AG04449 (cell line): ENCODE data around the gene PPIC.

ENCODE experiments used
- CTCF ChIA-PET: fragments of 350-600 bp; formaldehyde crosslinking; extraction: SDS; loops from one replicate; lab custom pipeline; 2021; ENCODE audit warnings: antibody characterized with exemption; lab: Yijun Ruan, JAX
- POLR2A ChIA-PET: fragments of 400-600, 350-600 bp; formaldehyde crosslinking; extraction: SDS; loops from one replicate; lab custom pipeline; 2020; ENCODE audit warnings: antibody characterized with exemption, inconsistent platforms; lab: Yijun Ruan, JAX
- DNase-seq: peaks from one replicate; pipeline ENCODE4 v3.0.0-alpha.2; 2010; ENCODE audit warnings: low read depth, low spot score
- H3K4me3 ChIP-seq: 2 replicates; pipeline ENCODE4 v1.5.1; 2011; ENCODE audit warnings: low read depth, mild to moderate bottlenecking, control low read depth, low read length
- CTCF ChIP-seq: IDR thresholded peaks from one replicate; pipeline ENCODE4 v1.5.1; 2011; ENCODE audit warnings: mild to moderate bottlenecking, moderate library complexity, low read length, control low read depth, inconsistent platforms; ENCODE audit not compliant: insufficient read depth; ENCODE audit errors: missing control alignments

The PPIC gene

GRCh38 chr5:123033157-123033671 lies 3.3 kb downstream of the PPIC start:
- no peak for TF ChIP-seq CTCF
- CTCF ChIA-PET, result no interaction called here
- no peak overlapping the region for H3K4me3 ChIP-seq
- DNase-seq, result no peak
- POLR2A ChIA-PET, result no interaction called here

DNA sequence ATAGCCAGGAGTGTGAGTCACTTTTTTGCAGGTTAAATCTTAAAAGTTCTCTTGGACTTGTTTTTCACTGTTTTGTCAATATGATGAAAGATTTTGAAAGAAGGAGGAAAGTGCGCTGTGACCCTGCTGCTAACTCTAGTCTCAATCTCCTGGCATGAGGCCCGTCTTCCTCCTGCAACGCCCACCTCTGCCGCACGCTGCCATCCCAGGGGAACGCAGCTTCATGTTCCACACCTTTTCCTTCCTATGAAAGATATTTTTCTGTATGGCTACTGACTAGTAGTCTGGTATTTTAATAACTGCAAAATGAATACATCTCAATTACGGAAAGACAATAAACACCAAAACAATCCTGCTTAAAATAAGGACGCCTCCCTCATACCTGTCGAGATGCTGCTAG lies 8.3 kb downstream of the PPIC start:
- no peak for TF ChIP-seq CTCF
- POLR2A ChIA-PET, result no interaction called here
- CTCF ChIA-PET, result no interaction called here
- H3K4me3 ChIP-seq, result no peak overlapping the region
- DNase-seq, result no peak

GRCh38 chr5:123014689-123015088 lies 21.8 kb downstream of the PPIC start:
- ChIA-PET POLR2A (no interaction called here), CTCF (interaction anchor here (1.1 kb wide), 1 partner anchor 14 kb away, joined by 3 read pairs; no protein-coding TSS in a partner anchor)
- DNase-seq, result no peak
- H3K4me3 ChIP-seq, result no peak overlapping the region
- TF ChIP-seq CTCF, result no peak

- no peak for DNase-seq
- POLR2A ChIA-PET, result no interaction called here
- CTCF ChIA-PET, result no interaction called here
Measured at GRCh38 chr5:123012321-123012720, 24.2 kb downstream of the PPIC start.

GRCh38 chr5:123007754-123008153 lies 28.8 kb downstream of the PPIC start:
- ChIA-PET CTCF (interaction anchor here (1.0 kb wide), 1 partner anchor 111 kb away, joined by 3 read pairs; no protein-coding TSS in a partner anchor), POLR2A (no interaction called here)
- H3K4me3 ChIP-seq, result no peak overlapping the region
- TF ChIP-seq CTCF, result no peak
- DNase-seq, result no peak

More at GRCh38 chr5:123012321-123012720, 24.2 kb downstream of the PPIC start:
- no peak for TF ChIP-seq CTCF
- H3K4me3 ChIP-seq, result no peak overlapping the region

DNA sequence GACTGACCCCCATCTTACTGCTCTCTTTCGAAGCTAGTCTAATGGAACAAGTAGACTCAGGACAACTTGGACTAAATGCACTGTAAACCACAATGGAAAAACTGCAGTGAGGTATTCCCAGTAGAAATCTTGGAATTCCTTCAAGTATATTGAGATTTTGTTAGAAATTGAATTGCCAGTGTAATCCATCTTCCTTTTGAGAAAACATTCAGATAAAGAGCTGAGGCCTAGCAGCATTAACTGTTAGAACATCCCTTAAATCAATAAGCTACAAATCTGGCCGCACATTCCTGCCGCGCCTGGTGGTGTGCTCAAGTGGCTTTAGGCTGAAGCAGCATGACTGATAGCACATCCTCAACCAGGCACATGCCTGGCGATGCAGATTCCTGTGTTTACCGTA lies 29.3 kb downstream of the PPIC start:
- CTCF ChIA-PET, result interaction anchor here (1.0 to 1.1 kb wide), 2 partner anchors 111 to 303 kb away, joined by 3 read pairs; no protein-coding TSS in a partner anchor
- no peak for TF ChIP-seq CTCF
- no peak overlapping the region for H3K4me3 ChIP-seq
- DNase-seq, result no peak
- POLR2A ChIA-PET, result no interaction called here
